Activated T-helper 1 cell treated with Interleukin-2 at 50 U/mL for 16 hours (primary cell): Measurements from ENCODE around the gene CD36.

ENCODE experiments used
- DNase-seq: peaks from one replicate; pipeline ENCODE4 v3.0.0-alpha.2; 2020; ENCODE audit warnings: low read depth

Gene CD36

GRCh38 chr7:80705130-80705781 lies 66.8 kb downstream of the CD36 start:
- no peak for DNase-seq

GRCh38 chr7:80707318-80707717 lies 68.9 kb downstream of the CD36 start:
- no peak for DNase-seq

- DNase-seq = no peak
Measured at GRCh38 chr7:80708123-80708522, 69.7 kb downstream of the CD36 start.

GRCh38 chr7:80711531-80711930 lies 73.1 kb downstream of the CD36 start:
- DNase-seq = no peak

GRCh38 chr7:80719261-80719660 lies 80.8 kb downstream of the CD36 start:
- no peak for DNase-seq

GRCh38 chr7:80720146-80720545 lies 81.7 kb downstream of the CD36 start:
- no peak for DNase-seq

- no peak for DNase-seq
Measured at GRCh38 chr7:80721883-80722615, 83.6 kb downstream of the CD36 start.

- DNase-seq = no peak
Measured at GRCh38 chr7:80722616-80723195, 84.3 kb downstream of the CD36 start.

GRCh38 chr7:80724249-80724871 lies 85.9 kb downstream of the CD36 start:
- DNase-seq = no peak

- no peak for DNase-seq
Measured at GRCh38 chr7:80725181-80725611, 86.8 kb downstream of the CD36 start.
